Ovary (tissue), 3 donors: ENCODE results near the gene SPDYE17.
"Not testable (repeated sequence)": the region's sequence is repeated elsewhere in the genome, so short reads cannot be mapped to it uniquely, and the experiment has no call there.

Experiments
- CTCF ChIP-seq, 3 donors: fragments of 450-650 bp in 2 of 3; fragments of 200-600 bp in 1 of 3; IDR thresholded peaks; one replicate each; pipeline versions ENCODE4 v1.5.1 to v1.8.0; 2016 to 2022; ENCODE audit warnings: antibody characterized with exemption in 3 of 3, mild to moderate bottlenecking in 1 of 3
- EP300 ChIP-seq: sonication (generic); formaldehyde crosslinking; IDR thresholded peaks from one replicate; pipeline ENCODE4 v1.6.1; 2017; ENCODE audit warnings: antibody characterized with exemption
- POLR2A ChIP-seq: fragments of 450-650 bp; IDR thresholded peaks from one replicate; pipeline ENCODE4 v1.6.1; 2017; ENCODE audit warnings: antibody characterized with exemption, mild to moderate bottlenecking, moderate library complexity
- donor health status: DM: no; HTN: no; CAD: no.

GRCh38 chr7:76983937-76984783 lies 48.0 kb downstream of the SPDYE17 start:
- TF ChIP-seq CTCF (IDR thresholded peaks at IDR 0.05); EP300; POLR2A: not testable (repeated sequence)
